K562 (cell line): ENCODE measurements around the gene DAPL1. TPM values are rescaled to one million over a fixed set of nuclear protein-coding genes. Genes with fewer than 3 reads are reported as not detected.

ENCODE experiments used
- CHD1 ChIP-seq: fragments of 200-600 bp; sonication (generic); IDR thresholded peaks from one replicate; pipeline ENCODE4 v1.6.1; 2012; ENCODE audit warnings: mild to moderate bottlenecking, moderate library complexity, low read length, inconsistent platforms
- CTCFL ChIP-seq: IDR thresholded peaks from 2 replicates; pipeline ENCODE4 v1.6.1; 2011; ENCODE audit warnings: borderline replicate concordance, low read depth, mild to moderate bottlenecking, moderate library complexity, low read length; ENCODE audit not compliant: insufficient read depth, poor library complexity, severe bottlenecking
- GMEB1 ChIP-seq: fragments of 250-450 bp; sonication (Bioruptor Pico); IDR thresholded peaks from 2 replicates; pipeline ENCODE4 v1.4.0; 2020; ENCODE audit warnings: mild to moderate bottlenecking
- HMG20B ChIP-seq: fragments of 250-450 bp; sonication (Bioruptor Pico); IDR thresholded peaks from 2 replicates; pipeline ENCODE4 v1.5.0; 2021; ENCODE audit warnings: mild to moderate bottlenecking
- HNRNPH1 ChIP-seq: fragments of 200-400 bp; formaldehyde crosslinking; optimal IDR thresholded peaks from 2 replicates; pipeline ENCODE3; 2017; ENCODE audit warnings: low read depth, mild to moderate bottlenecking, low read length, moderate library complexity
- RAD21 ChIP-seq, 2 experiments: fragments of 250-450 bp in 1 of 2; fragments of 450-650 bp in 1 of 2; sonication (Bioruptor Pico) in 1 of 2; formaldehyde crosslinking in 1 of 2; IDR thresholded peaks in 1 of 2; conservative IDR thresholded peaks in 1 of 2; 2 replicates each; pipeline versions ENCODE4 v1.4.0 to v1.8.0; 2020 to 2022; ENCODE audit warnings: mild to moderate bottlenecking in 2 of 2, moderate library complexity in 1 of 2
- TFAM ChIP-seq: fragments of 250-450 bp; sonication (Bioruptor Pico); conservative IDR thresholded peaks from 2 replicates; pipeline ENCODE4 v1.5.0; 2021; ENCODE audit warnings: mild to moderate bottlenecking, moderate library complexity
- ZNF586 ChIP-seq: fragments of 450-650 bp; formaldehyde crosslinking; conservative IDR thresholded peaks from 2 replicates; pipeline ENCODE4 v1.4.0; 2020; ENCODE audit warnings: mild to moderate bottlenecking, moderate library complexity
- polyA plus RNA-seq, 8 experiments: library from polyadenylated mRNA; depleted of rRNA in 4 of 8; stranded (reverse) in 5 of 8; unstranded in 3 of 8; fragments of >200 nt; fragmentation: Nextera tagmentation in 2 of 8; fragmentation: Illumina TruSeq in 1 of 8; extraction: Ambion mirVana in 2 of 8; extraction: Trizol in 1 of 8; gene quantifications; 2 replicates each; pipeline versions ENCODE4 v1.2.1 to v1.2.3, GENCODE V29; 2011 to 2014; ENCODE audit warnings: inconsistent platforms in 1 of 8, missing spikeins in 1 of 8
- total RNA-seq, 7 experiments: library from RNA; depleted of rRNA in 6 of 7; stranded (reverse); fragments of >200 nt in 6 of 7; fragmentation: Illumina TruSeq in 2 of 7; extraction: Trizol in 2 of 7; gene quantifications; 2 replicates each; pipeline versions ENCODE4 v1.2.1 to v1.2.3, GENCODE V29; 2011 to 2021; ENCODE audit warnings: low replicate concordance in 1 of 7

DAPL1 gene
- total and polyA plus RNA-seq, 9 of the 15 experiments (the other 6 are each of a cell fraction or from before 2014, with no cell fraction given) = not detected

- TF ChIP-seq GMEB1 (CRISPR knock-in tag) (no peak), ZNF586 (no peak), HMG20B (no peak), RAD21 (CRISPR knock-in tag; conservative IDR thresholded peaks at IDR 0.05 in 1 of 2, IDR thresholded peaks at IDR 0.05 in 1 of 2) (0 out of 4 replicates have a peak, but pooled peaks of 1 of the 2 experiments have one; percentile 11), HNRNPH1 (no peak), TFAM (CRISPR knock-in tag) (no peak), CHD1 (no peak), CTCFL (peak; percentile 27)
- TF ChIP-seq, all 486 proteins: peak for 3
Observed at GRCh38 chr2:158755310-158756087, 39.6 kb upstream of the DAPL1 start (continued).
